Suppressor macrophage treated with lipopolysaccharide for 1 hour (primary cell): Measurements from ENCODE around the gene SLC35B3.
"Not testable (repeated sequence)": the region's sequence is repeated elsewhere in the genome, so short reads cannot be mapped to it uniquely, and the experiment has no call there.

Experiments
- DNase-seq, 3 donors: peaks; one replicate each; pipeline ENCODE4 v3.0.0-alpha.2; 2020 to 2022

Gene SLC35B3

GRCh38 chr6:8435093-8435844 lies at the start of gene SLC35B3:
Gene SLC35B3, minus strand, starts transcription at chr6:8435545.
- DNase-seq, result peak; percentile 97 to 99 (median 99)

- DNase-seq, result no peak
Observed at GRCh38 chr6:8483650-8484049, 48.3 kb upstream of the SLC35B3 start.

GRCh38 chr6:8481727-8482126 lies 46.4 kb upstream of the SLC35B3 start:
- DNase-seq, result peak in 2 of 3 donors; percentile 4 to 5

- no peak for DNase-seq
Observed at GRCh38 chr6:8478418-8478817, 43.1 kb upstream of the SLC35B3 start.

DNA sequence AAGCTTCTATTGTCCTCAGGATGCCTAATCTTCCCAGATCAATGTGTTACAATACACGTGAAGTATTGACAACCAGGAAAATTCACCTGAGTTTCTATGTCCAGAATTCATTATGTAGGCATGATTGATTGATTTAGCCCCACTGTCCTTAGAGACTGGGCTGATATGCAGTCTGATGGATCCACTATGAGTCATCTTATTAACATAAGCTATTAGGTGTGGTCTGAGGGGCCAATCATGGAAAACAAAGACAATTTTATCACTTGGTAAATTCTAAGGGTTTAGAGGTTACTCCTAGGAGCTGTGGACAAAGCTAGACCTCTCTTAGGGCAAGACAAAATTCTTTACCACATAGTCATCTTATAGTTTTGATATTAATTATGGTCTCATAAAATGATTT lies 41.3 kb upstream of the SLC35B3 start:
- no peak for DNase-seq

DNA sequence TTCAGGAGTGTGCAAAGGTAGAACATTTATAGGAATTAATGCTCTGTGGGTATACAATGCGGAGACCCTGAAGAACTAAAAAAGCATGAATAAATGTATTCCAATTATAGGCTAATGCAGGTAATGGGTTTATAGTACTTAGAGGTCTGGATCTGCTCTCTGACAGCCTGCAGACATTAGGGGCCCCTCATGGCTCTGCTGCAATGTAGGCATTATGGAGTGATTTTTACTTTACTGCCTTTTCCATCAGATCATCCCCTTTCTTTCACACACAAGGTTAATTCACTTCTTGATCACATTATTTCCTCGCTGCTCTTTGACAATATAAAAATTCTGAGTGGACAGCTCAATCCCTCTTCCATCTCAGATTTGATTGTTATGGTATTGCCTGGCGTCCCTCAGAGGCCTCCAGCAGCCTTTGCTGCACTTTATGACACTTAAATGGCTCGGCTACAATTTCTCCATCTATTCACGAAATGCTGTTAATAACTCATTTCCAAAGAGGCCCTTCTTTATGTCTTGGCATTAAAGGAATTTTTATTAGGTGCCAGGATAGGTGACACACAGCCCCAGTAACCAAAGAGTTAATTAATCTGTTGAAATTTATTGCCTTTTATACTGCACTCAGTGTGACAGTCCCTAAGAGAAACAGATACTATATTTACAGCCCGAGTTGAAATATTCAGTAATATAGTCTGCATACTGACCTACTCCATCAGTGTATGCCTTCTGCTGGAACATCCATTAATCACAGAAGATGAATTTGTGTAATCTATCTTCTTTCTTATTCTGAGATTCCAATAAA lies 33.4 kb upstream of the SLC35B3 start:
- DNase-seq, result no peak

DNA sequence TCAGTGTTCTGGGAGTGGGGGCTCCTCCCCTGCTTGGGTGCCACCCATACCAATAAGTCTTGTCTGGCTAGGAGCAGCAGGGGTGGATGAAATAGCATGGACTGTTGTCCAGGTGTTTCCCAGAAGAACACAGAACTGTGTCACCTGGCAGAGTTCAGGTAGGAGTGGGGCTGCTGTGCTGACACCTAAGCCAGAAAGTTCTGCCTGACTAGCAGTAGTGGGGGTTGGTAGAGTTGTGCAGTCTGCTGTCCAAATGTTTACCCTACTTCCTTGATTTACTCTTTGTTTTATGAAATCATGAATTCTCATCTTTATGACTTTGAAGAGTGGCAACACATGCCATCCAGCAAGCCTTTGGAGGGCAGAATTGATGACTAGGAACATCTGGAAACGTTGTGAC lies 27.3 kb upstream of the SLC35B3 start:
- no peak for DNase-seq

DNA sequence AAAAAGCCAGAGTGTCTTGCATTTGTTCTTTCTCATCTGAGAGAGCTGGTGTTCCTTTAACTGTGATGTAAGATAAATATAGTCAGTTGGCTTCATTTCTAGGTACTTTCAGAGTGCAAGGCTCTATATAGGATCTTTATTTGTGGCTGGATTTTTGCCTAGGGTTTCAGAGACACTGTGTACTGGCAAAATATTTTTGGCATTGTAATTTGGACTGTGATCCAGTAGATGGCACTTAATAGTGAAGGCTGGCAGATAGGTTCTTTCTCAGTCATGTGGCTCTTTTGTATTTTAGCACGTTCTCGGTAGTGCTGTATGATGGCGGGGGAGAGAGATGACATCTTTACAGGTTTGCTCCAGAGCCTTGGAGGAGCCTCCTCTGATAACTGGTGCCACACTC lies 26.8 kb upstream of the SLC35B3 start:
- no peak for DNase-seq

DNA sequence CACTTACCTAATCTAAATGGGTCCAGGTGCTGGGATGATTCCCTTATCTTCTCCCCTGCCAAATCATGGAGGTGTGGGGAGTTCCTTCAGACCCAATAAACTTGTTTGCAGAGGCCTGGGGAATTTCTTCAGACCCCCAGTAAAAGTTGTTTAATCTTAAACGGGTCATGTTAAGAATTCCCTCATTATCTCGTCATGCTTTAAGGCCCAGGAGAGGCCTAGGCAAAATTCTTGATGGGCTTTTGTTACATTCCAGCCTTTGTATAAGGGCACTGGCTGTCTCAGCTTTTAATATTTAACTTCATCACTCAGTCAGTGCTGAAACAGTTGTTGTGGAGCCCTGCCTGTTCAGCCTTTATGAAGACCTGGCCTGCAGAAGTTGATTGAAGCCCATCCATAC lies 11.0 kb upstream of the SLC35B3 start:
- no peak for DNase-seq

- DNase-seq, result not testable (repeated sequence)
Observed at GRCh38 chr6:8445930-8446329, 10.6 kb upstream of the SLC35B3 start.

GRCh38 chr6:8442150-8442549 lies 6.8 kb upstream of the SLC35B3 start:
- DNase-seq, result no peak

DNA sequence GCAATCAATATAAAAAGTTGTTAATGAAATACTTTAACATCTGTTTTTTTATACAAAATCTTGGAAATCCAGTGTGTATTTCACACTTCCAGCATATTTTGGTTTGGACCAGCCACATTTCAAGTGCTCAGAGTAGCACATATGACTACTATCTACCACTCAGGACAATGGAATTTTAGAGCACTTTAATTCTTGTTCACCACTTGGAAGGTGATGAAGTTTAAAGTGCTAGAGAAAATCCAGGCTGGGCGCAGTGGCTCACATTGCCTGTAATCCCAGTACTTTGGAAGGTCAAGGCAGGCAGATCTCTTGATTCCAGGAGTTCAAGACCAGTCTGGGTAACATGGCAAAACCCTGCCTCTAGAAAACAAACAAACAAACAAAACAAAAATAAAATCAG lies 6.1 kb upstream of the SLC35B3 start:
- DNase-seq, result no peak

- DNase-seq, result no peak
Observed at GRCh38 chr6:8439601-8440268, 4.4 kb upstream of the SLC35B3 start.

- no peak for DNase-seq
Observed at GRCh38 chr6:8437813-8438212, 2.5 kb upstream of the SLC35B3 start.

- peak in 1 of 3 donors; percentile 14 for DNase-seq
Observed at GRCh38 chr6:8436966-8437365, 1.6 kb upstream of the SLC35B3 start.

DNA sequence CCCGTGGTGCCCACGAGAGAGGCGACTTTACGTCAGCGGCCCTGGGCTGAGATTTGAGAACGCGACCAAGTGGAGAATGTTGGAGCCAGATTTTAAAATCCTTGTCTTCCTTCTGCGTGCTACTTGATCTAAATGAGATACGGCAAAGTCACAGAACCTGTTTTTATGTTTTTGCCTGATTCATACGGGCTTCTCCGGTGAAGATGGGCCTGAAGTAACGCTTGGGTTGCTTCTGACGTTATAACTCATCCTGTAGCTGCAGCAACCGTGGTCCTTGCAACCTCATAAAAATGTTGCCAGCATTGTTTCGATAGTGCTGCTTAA lies 462 bp upstream of the SLC35B3 start:
- DNase-seq, result no peak

- DNase-seq, result no peak
Observed at GRCh38 chr6:8434727-8435092, 635 bp downstream of the SLC35B3 start.

GRCh38 chr6:8432614-8433013 lies 2.7 kb downstream of the SLC35B3 start:
- DNase-seq, result no peak

- DNase-seq, result no peak
Observed at GRCh38 chr6:8429821-8430220, 5.5 kb downstream of the SLC35B3 start.

- not testable (repeated sequence) for DNase-seq
Observed at GRCh38 chr6:8426544-8426943, 8.8 kb downstream of the SLC35B3 start.

GRCh38 chr6:8420031-8420588 lies 15.2 kb downstream of the SLC35B3 start:
- no peak for DNase-seq

DNA sequence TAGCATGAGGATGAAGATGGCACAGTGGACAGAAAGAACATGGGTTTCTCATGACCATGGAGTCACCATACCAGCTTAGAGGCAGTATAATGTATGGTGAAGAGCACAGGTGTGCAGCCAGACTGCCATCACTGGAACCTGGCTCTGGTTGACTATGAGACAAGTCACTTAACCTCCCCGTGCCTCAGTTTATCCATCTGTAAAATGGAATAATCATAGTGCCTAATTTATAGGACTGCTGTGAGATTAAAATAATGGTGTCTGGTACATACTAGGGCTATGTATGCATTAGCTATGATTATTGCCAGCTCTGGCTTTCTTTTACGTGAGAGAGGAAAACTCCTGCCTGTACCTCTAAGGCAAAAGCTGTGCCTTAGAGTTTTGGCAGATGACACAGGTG lies 19.4 kb downstream of the SLC35B3 start:
- no peak for DNase-seq

DNA sequence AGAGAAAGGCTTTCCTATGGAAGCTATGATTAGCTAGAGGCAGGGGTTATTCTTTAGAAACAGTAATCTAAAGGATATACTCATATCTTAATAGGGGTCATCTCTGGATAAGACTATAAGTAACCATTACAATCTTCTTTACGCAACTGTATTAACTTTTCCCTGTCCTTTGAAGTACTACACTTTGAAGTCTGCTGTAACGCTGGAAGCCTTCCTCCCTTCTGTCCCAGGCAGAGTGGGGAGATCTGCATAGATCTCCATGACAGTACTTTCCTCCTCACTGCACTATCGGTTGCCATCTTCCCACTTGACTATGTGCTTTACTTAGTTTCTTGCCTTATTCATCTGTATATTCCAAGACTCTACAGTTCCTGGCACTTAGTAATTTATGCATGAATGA lies 20.1 kb downstream of the SLC35B3 start:
- DNase-seq, result no peak

DNA sequence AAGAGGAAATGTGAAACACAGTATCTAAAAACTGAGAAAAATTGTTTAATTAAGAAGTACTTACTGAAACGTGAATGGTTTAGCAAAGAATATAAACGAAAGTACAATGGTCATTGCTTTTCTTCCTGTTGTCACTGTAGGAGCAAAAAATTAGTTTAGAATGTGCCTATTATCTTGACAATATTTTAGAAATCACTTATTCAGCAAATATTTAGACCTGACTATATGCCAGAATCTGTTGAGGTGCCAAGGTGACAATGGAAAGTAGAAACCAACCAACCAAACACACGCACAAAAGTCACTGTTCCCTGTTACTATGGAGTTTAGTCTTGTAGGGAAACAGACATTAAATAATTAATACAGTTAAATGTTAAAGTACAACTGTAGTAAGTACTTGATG lies 20.5 kb downstream of the SLC35B3 start:
- no peak for DNase-seq
